PC-3 (cell line): Measurements from ENCODE around the gene NFATC2.

Experiments used
- EZH2 ChIP-seq: fragments of 300-600 bp; sonication (generic); IDR thresholded peaks from one replicate; pipeline ENCODE4 v1.6.1; 2017; ENCODE audit warnings: antibody characterized with exemption, mild to moderate bottlenecking, low read length; ENCODE audit not compliant: unreplicated experiment
- EZH2phosphoT487 ChIP-seq: fragments of 300-600 bp; sonication (generic); IDR thresholded peaks from 2 replicates; pipeline ENCODE4 v1.6.1; 2018; ENCODE audit warnings: mild to moderate bottlenecking, antibody characterized with exemption, low read length, borderline replicate concordance
- TF ChIP-seq, protein P1 (sequence below): fragments of 300-600 bp; sonication (generic); conservative IDR thresholded peaks from 2 replicates; pipeline ENCODE4 v1.5.1; 2017; ENCODE audit warnings: antibody characterized with exemption, low read depth, mild to moderate bottlenecking, low read length

DNA sequence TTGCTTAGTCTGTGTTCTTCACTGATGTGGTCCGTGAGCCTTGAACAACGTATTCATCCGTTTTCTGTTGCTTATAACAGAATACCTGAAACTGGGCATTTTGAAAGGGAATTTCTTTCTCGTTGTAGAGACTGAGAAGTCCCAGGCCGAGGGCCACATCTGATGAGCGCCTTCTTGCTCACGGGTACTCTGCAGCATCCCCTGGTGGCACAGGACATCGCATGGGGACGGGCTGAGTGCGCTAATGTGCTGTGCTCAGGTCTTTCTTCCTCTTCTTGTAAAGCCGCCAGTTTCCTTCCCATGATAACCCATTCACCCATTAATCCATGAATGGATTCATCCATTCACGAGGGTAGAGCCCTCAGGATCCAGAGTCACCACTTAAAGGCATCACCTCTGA lies 161.0 kb downstream of the NFATC2 start:
- TF ChIP-seq, protein P1, sequence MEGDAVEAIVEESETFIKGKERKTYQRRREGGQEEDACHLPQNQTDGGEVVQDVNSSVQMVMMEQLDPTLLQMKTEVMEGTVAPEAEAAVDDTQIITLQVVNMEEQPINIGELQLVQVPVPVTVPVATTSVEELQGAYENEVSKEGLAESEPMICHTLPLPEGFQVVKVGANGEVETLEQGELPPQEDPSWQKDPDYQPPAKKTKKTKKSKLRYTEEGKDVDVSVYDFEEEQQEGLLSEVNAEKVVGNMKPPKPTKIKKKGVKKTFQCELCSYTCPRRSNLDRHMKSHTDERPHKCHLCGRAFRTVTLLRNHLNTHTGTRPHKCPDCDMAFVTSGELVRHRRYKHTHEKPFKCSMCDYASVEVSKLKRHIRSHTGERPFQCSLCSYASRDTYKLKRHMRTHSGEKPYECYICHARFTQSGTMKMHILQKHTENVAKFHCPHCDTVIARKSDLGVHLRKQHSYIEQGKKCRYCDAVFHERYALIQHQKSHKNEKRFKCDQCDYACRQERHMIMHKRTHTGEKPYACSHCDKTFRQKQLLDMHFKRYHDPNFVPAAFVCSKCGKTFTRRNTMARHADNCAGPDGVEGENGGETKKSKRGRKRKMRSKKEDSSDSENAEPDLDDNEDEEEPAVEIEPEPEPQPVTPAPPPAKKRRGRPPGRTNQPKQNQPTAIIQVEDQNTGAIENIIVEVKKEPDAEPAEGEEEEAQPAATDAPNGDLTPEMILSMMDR, result peak; percentile 43; the same call in 1 of the 2 replicates
- TF ChIP-seq EZH2phosphoT487 (no peak), EZH2 (no peak)
